Measurements from ENCODE around the gene ARHGAP24. TPM values are rescaled to one million over a fixed set of nuclear protein-coding genes. Genes with fewer than 3 reads are reported as not detected.
A peak's percentile ranks its signal among the peaks of the same experiment; 100 is the strongest.

The ARHGAP24 gene
- total and polyA plus RNA-seq, 2 donors (not counting 1 experiment from before 2014, with no cell fraction given) = 48.4 to 141 TPM

- no peak overlapping the region for H3K9ac ChIP-seq (ENCODE audit: low read length)
- peak overlapping the region; percentile 15 for H3K4me3 Mint-ChIP-seq
- no peaks in the 10 kb centered on the region for H3K79me2 ChIP-seq (ENCODE audit: control insufficient read depth, insufficient read depth, low read length)
- no peaks in the 10 kb centered on the region for H3K27me3 ChIP-seq (replicated peaks in 1 of 4; ENCODE audit: control extremely low read depth in 1 of 4, control insufficient read depth in 3 of 4, insufficient read depth in 4 of 4, low read length in 3 of 4)
- H3K4me2 ChIP-seq (replicated peaks; ENCODE audit: low read depth, low read length, poor library complexity, severe bottlenecking) = peak overlapping the region; percentile 40
- peaks cover 26 to 28% of the 10 kb centered on the region in 2 donors for H3K4me1 ChIP-seq (ENCODE audit: control insufficient read depth in 2 of 2, insufficient read depth in 2 of 2, low read length in 2 of 2)
- ATAC-seq (ENCODE audit: low read depth) = no peak
- H4K20me1 ChIP-seq (ENCODE audit: control insufficient read depth, insufficient read depth, low read length, poor library complexity, severe bottlenecking) = no peaks in the 10 kb centered on the region
- no peaks in the 10 kb centered on the region for H3K9me3 Mint-ChIP-seq (ENCODE audit: insufficient read depth)
- no peaks in the 10 kb centered on the region for H3K9me3 ChIP-seq (ENCODE audit: control extremely low read depth in 1 of 3, control insufficient read depth in 2 of 3, insufficient read depth in 1 of 3, low read length in 2 of 3)
- H2AFZ ChIP-seq (ENCODE audit: insufficient read depth, low read depth, low read length, poor library complexity, severe bottlenecking) = no peak overlapping the region
- H3K27ac Mint-ChIP-seq = peak overlapping the region; percentile 2
- DNase-seq = peak; percentile 24
- intact Hi-C loops (cut with micrococcal nuclease) = no loop called here
- CTCF ChIA-PET = no interaction called here
- H3K4me3 ChIP-seq (ENCODE audit: control extremely low read depth in 1 of 5, extremely low read depth in 1 of 5, insufficient read depth in 1 of 5, low read depth in 2 of 5, low read length in 4 of 5) = no peak overlapping the region
- H3K36me3 ChIP-seq (replicated peaks in 1 of 2; ENCODE audit: control extremely low read depth in 1 of 2, control insufficient read depth in 1 of 2, extremely low read depth in 1 of 2, insufficient read depth in 2 of 2, low read length in 1 of 2) = peaks cover 3 to 4% of the 10 kb centered on the region in 2 experiments
- TF ChIP-seq CTCF (IDR thresholded peaks at IDR 0.05) (no peak), EZH2 (IDR thresholded peaks at IDR 0.05; ENCODE audit: borderline replicate concordance, insufficient read depth, low read depth, low read length, poor library complexity, severe bottlenecking) (no peak)
- peaks cover 37% of the 10 kb centered on the region for H3K4me1 Mint-ChIP-seq
- POLR2A ChIA-PET = no interaction called here
- no peak overlapping the region for H3K27ac ChIP-seq (ENCODE audit: low read length in 2 of 2)
- WGBS (ENCODE audit: insufficient coverage) = 0% methylated on average over 2 of the region's 5 CpGs
- H3K27me3 Mint-ChIP-seq = no peaks in the 10 kb centered on the region
Observed at GRCh38 chr4:85928775-85929591, 454.0 kb downstream of the ARHGAP24 start.

GRCh38 chr4:85929961-85930665 lies 455.2 kb downstream of the ARHGAP24 start:
- Mint-ChIP-seq H3K27me3 (no peaks in the 10 kb centered on the region), H3K4me3 (peak overlapping the region; percentile 15), H3K9me3 (ENCODE audit: insufficient read depth) (no peaks in the 10 kb centered on the region), H3K4me1 (peaks cover 38% of the 10 kb centered on the region), H3K27ac (peak overlapping the region; percentile 67)
- Histone ChIP-seq H3K9ac (ENCODE audit: low read length) (no peak overlapping the region), H3K4me3 (ENCODE audit: control extremely low read depth in 1 of 5, extremely low read depth in 1 of 5, insufficient read depth in 1 of 5, low read depth in 2 of 5, low read length in 4 of 5) (no peak overlapping the region), H3K4me2 (replicated peaks; ENCODE audit: low read depth, low read length, poor library complexity, severe bottlenecking) (peak overlapping the region; percentile 40), H3K79me2 (ENCODE audit: control insufficient read depth, insufficient read depth, low read length) (no peaks in the 10 kb centered on the region), H3K27me3 (replicated peaks in 1 of 4; ENCODE audit: control extremely low read depth in 1 of 4, control insufficient read depth in 3 of 4, insufficient read depth in 4 of 4, low read length in 3 of 4) (no peaks in the 10 kb centered on the region), H2AFZ (ENCODE audit: insufficient read depth, low read depth, low read length, poor library complexity, severe bottlenecking) (no peak overlapping the region), H3K36me3 (replicated peaks in 1 of 2; ENCODE audit: control extremely low read depth in 1 of 2, control insufficient read depth in 1 of 2, extremely low read depth in 1 of 2, insufficient read depth in 2 of 2, low read length in 1 of 2) (peaks cover 0 to 3% of the 10 kb centered on the region in 2 experiments), H3K9me3 (ENCODE audit: control extremely low read depth in 1 of 3, control insufficient read depth in 2 of 3, insufficient read depth in 1 of 3, low read length in 2 of 3) (no peaks in the 10 kb centered on the region), H3K4me1 (ENCODE audit: control insufficient read depth in 2 of 2, insufficient read depth in 2 of 2, low read length in 2 of 2) (peaks cover 26 to 28% of the 10 kb centered on the region in 2 donors), H4K20me1 (ENCODE audit: control insufficient read depth, insufficient read depth, low read length, poor library complexity, severe bottlenecking) (no peaks in the 10 kb centered on the region), H3K27ac (ENCODE audit: low read length in 2 of 2) (no peak overlapping the region)
- DNase-seq (no peak), ATAC-seq (ENCODE audit: low read depth) (no peak)
- intact Hi-C loops (cut with micrococcal nuclease) = no loop called here
- POLR2A ChIA-PET = no interaction called here
- CTCF ChIA-PET = no interaction called here
- 20% methylated on average over 3 of the region's 10 CpGs for WGBS (ENCODE audit: insufficient coverage)
- TF ChIP-seq EZH2 (IDR thresholded peaks at IDR 0.05; ENCODE audit: borderline replicate concordance, insufficient read depth, low read depth, low read length, poor library complexity, severe bottlenecking) (no peak), CTCF (IDR thresholded peaks at IDR 0.05) (no peak)
